Activated gamma-delta T cell treated with Interleukin-2 at 50 U/mL for 16 hours (primary cell): ENCODE data around the gene TAB2.
"Not testable (repeated sequence)": the region's sequence is repeated elsewhere in the genome, so short reads cannot be mapped to it uniquely, and the experiment has no call there.

Source experiments
- DNase-seq: peaks from one replicate; pipeline ENCODE4 v3.0.0-alpha.2; 2020

Gene TAB2

GRCh38 chr6:149335924-149336608 lies 18.6 kb downstream of the TAB2 start:
- DNase-seq: no peak

- DNase-seq: no peak
Observed at GRCh38 chr6:149336609-149336928, 19.1 kb downstream of the TAB2 start.

- no peak for DNase-seq
Observed at GRCh38 chr6:149337320-149337719, 19.8 kb downstream of the TAB2 start.

DNA sequence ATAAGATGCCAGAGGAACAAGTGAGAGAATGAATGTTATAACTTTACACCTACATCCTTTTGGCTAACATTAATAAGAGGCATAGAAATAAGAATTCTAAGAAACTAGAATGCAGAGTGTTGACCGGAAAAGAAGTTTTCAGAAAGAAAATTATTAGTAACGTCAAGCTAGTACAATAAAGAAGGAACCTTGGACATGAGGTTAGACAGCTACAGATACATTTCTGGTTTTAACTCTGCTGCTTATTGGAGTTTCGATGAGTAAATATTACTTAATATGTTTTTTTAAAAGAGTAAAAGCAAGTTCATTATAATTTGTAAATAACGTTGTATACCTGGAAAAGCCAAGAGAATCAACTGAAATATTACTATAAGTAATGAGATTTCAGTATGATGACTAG lies 22.7 kb downstream of the TAB2 start:
- DNase-seq: no peak

GRCh38 chr6:149342525-149342924 lies 25.0 kb downstream of the TAB2 start:
- no peak for DNase-seq

DNA sequence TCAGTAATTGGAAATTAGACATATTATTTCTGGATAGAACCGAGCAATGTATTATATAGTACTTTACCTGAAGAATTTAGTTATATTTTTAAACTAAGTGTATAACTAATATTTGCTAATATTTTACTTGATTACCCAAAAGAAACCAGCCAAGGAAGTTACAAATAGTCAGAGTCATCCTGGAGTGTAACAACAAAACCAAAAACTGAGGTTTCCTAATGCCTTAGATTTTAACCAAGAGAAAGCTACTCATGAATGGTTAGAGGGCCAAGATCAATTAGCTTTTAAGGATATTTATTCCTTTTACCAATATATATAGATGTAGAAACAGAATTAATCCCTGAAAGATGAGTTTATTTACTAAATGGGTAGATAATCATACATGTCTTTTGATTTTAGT lies 26.0 kb downstream of the TAB2 start:
- DNase-seq: no peak

DNA sequence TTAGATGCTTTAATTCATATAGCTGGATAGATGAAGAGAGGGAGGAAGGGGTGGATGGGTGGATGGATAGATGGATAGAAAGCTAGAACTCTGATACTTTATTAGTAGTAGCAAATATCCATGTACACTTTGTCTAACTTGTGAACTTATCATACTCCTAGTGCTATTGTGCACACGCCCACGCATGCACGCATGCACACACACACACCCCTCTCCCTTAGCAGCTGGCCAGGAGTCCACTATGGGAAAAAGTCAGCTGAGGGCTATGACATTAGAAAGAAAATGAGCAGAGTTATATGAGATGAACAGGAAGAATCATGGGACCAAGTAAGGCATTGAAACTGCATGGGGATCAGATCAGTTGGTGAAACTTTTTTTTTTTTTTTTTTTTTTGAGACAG lies 28.6 kb downstream of the TAB2 start:
- no peak for DNase-seq

DNA sequence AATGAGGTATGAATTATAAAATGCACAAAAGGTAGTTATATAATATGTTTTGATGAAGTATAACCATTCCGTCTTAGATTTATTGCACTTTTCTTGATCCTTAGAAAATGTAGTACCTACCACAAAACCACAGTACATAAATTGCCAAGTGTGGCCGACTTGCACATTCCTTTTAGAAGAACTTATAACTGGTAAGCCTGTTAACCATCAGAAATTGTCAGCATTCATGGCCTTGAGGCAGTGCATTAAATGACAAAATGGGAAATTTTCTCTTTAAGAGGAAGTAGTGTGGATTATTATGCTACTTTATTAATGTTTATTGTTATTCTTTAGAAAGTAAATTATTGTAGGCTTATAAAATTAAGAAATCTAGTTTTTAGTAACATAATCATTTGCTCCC lies 29.6 kb downstream of the TAB2 start:
- DNase-seq: no peak

DNA sequence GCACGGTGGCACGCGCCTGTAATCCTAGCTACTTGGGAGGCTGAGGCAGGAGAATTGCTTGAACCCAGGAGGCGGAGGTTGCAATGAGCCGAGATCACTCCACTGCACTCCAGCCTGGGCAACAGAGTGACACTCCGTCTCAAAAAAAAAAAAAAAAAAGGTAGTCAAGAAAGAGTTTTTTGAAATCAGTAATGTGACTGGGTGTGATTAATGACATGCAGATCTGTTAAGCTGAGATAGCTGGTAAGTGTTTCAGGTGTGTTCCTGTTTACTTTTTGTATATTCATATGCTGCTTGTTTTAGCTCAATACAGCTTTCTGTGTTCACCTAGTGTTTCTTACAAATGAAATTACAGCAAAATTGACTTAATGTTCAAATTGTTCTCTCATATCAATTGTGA lies 31.8 kb downstream of the TAB2 start:
- DNase-seq: not testable (repeated sequence)

- DNase-seq: no peak
Observed at GRCh38 chr6:149354009-149354408, 36.5 kb downstream of the TAB2 start.

GRCh38 chr6:149356081-149356750 lies 38.7 kb downstream of the TAB2 start:
- DNase-seq: no peak

DNA sequence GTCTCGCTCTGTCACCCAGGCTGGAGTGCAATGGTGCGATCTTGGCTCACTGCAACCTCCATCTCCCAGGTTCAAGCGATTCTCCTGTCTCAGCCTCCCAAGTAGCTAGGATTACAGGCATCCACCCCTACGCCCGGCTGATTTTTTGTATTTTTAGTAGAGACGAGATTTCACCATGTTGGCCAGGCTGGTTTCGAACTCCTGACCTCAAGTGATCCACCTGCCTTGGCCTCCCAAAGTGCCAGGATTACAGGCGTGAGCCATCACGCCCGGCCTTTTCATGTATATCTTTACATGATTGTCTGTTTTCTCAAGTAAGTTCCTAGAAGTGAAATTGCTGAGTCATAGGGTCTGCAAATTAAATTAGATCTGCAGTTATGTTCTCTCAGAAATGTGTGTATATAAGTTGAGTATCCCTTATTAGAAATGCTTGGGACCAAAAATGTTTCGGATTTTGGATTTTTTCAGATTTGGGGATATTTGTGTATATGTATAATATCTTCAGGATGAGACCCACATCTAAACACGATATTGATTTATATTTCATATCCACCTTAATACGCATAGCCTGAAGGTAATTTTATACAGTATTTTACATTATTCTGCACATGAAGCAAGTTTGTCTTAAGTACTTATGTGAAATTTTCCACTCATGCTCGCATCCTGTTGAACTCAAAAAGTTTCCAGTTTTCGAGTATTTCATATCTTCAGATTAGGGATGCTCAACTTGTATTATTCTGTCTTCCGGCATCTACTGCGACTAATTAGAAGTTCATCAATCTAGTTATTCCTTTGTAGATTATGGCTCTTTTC lies 40.4 kb downstream of the TAB2 start:
- no peak for DNase-seq

DNA sequence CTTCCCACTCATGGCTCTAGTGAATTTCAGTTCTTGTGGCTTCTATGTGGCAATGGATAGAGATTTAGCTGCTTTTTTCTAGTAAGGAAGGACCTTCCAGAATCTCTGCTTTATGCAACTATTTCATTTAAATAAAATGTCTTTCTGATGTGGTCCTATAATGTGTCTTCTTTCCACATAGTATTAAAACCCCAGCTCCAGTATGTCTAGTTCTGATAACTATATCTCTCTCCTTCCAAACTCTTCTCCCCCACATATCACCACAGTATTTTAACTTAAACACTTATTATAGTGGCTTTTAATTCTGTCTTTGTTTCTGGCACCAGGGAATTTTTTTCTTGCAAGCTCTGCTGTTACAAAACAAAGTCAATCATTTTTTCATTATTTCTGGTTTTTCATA lies 41.9 kb downstream of the TAB2 start:
- DNase-seq: no peak

DNA sequence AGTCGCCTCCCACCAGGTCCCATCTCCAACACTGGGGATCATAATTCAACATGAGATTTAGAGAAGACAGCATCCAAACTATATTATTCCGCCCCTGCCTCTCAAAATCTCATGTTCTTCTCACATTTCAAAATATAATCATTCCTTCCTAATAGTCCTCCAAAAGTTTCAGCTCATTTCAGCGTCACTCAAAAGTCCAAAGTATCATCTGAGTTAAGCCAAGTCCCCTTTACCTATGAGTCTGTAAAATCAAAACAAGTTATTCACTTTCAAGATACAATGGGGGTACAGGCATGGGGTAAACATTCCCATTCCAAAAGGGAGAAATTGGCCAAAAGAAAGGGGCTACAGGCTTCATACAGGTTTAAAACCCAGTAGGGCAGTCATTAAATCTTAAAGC lies 43.0 kb downstream of the TAB2 start:
- DNase-seq: no peak

- DNase-seq: no peak
Observed at GRCh38 chr6:149362289-149362688, 44.8 kb downstream of the TAB2 start.

GRCh38 chr6:149363154-149363553 lies 45.6 kb downstream of the TAB2 start:
- no peak for DNase-seq

- no peak for DNase-seq
Observed at GRCh38 chr6:149364557-149364956, 47.0 kb downstream of the TAB2 start.

GRCh38 chr6:149365197-149365596 lies 47.7 kb downstream of the TAB2 start:
- no peak for DNase-seq

DNA sequence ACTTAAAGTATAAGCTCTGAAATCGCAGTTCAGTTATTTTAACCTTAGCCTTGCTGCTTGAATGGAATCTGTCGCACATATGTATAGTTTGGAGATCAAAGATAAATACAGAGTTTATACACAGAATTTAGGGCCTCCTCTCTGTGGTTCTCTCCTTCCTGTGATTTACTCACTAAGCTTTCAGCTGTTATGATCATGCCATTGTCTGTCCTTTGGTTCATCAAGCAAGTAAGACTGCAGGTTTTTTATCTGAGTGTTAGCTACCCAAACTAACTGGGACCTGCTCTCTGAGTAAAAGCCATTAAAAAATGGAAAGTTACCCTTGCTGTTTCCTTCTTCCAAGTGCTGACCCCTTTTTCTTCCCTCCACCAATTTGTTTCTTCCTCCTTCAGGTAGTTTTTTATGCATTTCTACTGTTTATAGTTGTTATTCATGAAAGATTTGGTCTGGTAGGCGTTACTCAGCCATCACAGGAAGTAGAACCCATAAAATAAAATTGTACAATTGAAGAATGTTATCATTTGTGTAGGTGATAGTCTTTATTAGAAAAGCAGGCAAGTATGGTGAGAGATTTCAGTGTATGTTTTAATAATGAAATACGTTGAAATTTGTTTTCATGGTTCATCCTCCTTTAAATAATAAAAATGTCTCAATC lies 48.9 kb downstream of the TAB2 start:
- DNase-seq: no peak

DNA sequence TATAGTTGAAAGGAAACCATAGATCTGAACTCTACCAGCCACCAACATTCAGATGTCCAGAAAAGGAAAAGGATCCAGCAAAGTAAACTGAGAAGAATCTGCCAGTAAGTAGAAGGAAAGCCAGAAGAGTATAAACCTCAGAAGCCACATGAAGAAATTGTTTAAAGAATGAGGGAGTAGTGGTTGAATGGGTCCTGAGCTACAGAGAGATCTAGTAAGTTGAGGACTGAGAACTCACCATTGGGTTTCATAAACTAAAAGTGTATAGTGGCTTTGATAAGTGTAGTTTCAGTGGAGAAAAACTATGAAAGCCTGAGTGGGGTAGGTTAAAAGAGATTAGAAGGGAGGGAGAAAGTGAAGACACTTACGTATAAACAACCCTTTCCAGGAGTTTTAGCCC lies 50.6 kb downstream of the TAB2 start:
- DNase-seq: no peak

DNA sequence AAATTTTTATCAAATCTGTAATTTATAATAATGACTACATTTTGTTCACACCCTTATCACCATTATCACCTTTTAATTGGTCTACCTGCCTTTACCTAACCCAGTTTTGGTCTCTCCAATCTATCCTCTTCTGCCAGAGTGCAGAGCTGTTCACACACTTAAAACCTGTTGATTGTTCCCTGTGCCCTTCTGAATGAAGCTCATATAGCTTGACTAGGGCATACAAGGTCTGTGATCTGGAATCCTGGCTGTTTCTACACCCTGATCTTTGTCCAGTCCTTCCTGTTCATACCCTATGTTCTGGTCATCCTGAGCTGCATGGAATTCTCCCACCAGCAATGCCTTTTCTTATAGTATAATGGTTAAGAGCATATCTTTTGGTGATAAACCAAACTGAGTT lies 53.6 kb downstream of the TAB2 start:
- DNase-seq: no peak

- DNase-seq: no peak
Observed at GRCh38 chr6:149372062-149372461, 54.5 kb downstream of the TAB2 start.

- no peak for DNase-seq
Observed at GRCh38 chr6:149373511-149373910, 56.0 kb downstream of the TAB2 start.

GRCh38 chr6:149379977-149380376 lies 62.5 kb downstream of the TAB2 start:
- no peak for DNase-seq
